ENCODE results near the gene BRD9.

The BRD9 gene

GRCh38 chr5:816176-816575, 76.4 kb downstream of the BRD9 start:
- Histone ChIP-seq H3K27ac (ENCODE audit: extremely low read depth, low read depth, low read length) (no peak overlapping the region), H3K4me1 (ENCODE audit: control insufficient read depth, insufficient read depth, low read length) (no peaks in the 10 kb centered on the region), H3K9me3 (ENCODE audit: control insufficient read depth, insufficient read depth, low read depth, low read length) (no peaks in the 10 kb centered on the region; the same call in 1 of the 2 replicates), H3K4me3 (ENCODE audit: low read depth, low read length) (no peak overlapping the region), H3K36me3 (ENCODE audit: control insufficient read depth in 2 of 2, insufficient read depth in 1 of 2, low read length in 2 of 2) (peaks cover 4 to 7% of the 10 kb centered on the region in 2 experiments)
- CTCF ChIA-PET, result interaction anchor here (1.2 kb wide), 1 partner anchor 370 kb away, joined by 4 read pairs; no protein-coding TSS in a partner anchor
- no peak for TF ChIP-seq ZNF48 (tag by site-specific recombination; IDR thresholded peaks at IDR 0.05)
- TF ChIP-seq, protein P1, sequence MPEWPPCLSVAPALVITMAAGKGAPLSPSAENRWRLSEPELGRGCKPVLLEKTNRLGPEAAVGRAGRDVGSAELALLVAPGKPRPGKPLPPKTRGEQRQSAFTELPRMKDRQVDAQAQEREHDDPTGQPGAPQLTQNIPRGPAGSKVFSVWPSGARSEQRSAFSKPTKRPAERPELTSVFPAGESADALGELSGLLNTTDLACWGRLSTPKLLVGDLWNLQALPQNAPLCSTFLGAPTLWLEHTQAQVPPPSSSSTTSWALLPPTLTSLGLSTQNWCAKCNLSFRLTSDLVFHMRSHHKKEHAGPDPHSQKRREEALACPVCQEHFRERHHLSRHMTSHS (tag by site-specific recombination; IDR thresholded peaks at IDR 0.05), result no peak
- TF ChIP-seq ZNF24 (tag by site-specific recombination; IDR thresholded peaks at IDR 0.05), result no peak
- TF ChIP-seq ZNF768 (tag by site-specific recombination; IDR thresholded peaks at IDR 0.05), result no peak
- TF ChIP-seq ZNF174 (tag by site-specific recombination; IDR thresholded peaks at IDR 0.05), result no peak
- TF ChIP-seq REPIN1 (tag by site-specific recombination; IDR thresholded peaks at IDR 0.05; ENCODE audit: low read depth), result no peak
- TF ChIP-seq WT1 (tag by site-specific recombination; IDR thresholded peaks at IDR 0.05), result no peak
- TF ChIP-seq ZNF623 (tag by site-specific recombination; IDR thresholded peaks at IDR 0.05), result no peak
- no peak for TF ChIP-seq ZNF510 (tag by site-specific recombination; IDR thresholded peaks at IDR 0.05; ENCODE audit: insufficient replicate concordance)
- TF ChIP-seq ZSCAN23 (tag by site-specific recombination; IDR thresholded peaks at IDR 0.05), result no peak
- TF ChIP-seq, protein P2, sequence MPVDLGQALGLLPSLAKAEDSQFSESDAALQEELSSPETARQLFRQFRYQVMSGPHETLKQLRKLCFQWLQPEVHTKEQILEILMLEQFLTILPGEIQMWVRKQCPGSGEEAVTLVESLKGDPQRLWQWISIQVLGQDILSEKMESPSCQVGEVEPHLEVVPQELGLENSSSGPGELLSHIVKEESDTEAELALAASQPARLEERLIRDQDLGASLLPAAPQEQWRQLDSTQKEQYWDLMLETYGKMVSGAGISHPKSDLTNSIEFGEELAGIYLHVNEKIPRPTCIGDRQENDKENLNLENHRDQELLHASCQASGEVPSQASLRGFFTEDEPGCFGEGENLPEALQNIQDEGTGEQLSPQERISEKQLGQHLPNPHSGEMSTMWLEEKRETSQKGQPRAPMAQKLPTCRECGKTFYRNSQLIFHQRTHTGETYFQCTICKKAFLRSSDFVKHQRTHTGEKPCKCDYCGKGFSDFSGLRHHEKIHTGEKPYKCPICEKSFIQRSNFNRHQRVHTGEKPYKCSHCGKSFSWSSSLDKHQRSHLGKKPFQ (tag by site-specific recombination; IDR thresholded peaks at IDR 0.05), result no peak
- no peak for TF ChIP-seq KLF7 (tag by site-specific recombination; IDR thresholded peaks at IDR 0.05; ENCODE audit: borderline replicate concordance)
- no peak for TF ChIP-seq FEZF1 (tag by site-specific recombination; IDR thresholded peaks at IDR 0.05)
- TF ChIP-seq YY1 (tag by site-specific recombination; IDR thresholded peaks at IDR 0.05), result no peak
- POLR2A ChIA-PET, result no interaction called here

DNA sequence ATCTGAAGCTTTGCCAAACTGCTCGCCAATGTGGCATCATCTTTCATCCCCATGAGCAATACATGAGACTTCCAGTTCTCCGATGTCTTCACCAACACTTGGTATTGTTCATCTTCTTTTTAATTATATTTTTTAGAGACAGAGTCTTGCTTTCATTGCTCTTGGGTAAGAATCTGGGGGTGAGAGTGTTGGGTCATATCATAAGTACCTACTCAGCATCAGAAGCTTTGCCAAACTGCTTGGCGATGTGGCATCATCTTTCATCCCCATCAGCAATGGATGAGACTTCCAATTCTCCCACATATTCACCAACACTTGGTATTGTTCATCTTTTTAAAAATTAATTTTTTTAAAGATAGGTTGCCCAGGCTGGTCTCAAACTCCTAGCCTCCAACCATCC, 77.2 kb downstream of the BRD9 start:
- POLR2A ChIA-PET, result no interaction called here
- Histone ChIP-seq H3K4me3 (ENCODE audit: low read depth, low read length) (no peak overlapping the region), H3K36me3 (ENCODE audit: control insufficient read depth in 2 of 2, insufficient read depth in 1 of 2, low read length in 2 of 2) (peaks cover 4 to 7% of the 10 kb centered on the region in 2 experiments), H3K9me3 (ENCODE audit: control insufficient read depth, insufficient read depth, low read depth, low read length) (no peaks in the 10 kb centered on the region; the same call in 1 of the 2 replicates), H3K4me1 (ENCODE audit: control insufficient read depth, insufficient read depth, low read length) (no peaks in the 10 kb centered on the region), H3K27ac (ENCODE audit: extremely low read depth, low read depth, low read length) (no peak overlapping the region)
- TF ChIP-seq ZNF184 (tag by site-specific recombination; IDR thresholded peaks at IDR 0.05) (peak; percentile 100), TCF7L2 (IDR thresholded peaks at IDR 0.05; ENCODE audit: borderline replicate concordance, low read depth, low read length) (no peak)
- CTCF ChIA-PET, result no interaction called here
